LNCAP (cell line): ENCODE results near the gene LMBR1.

Source experiments
- CTCF ChIP-seq: fragments of 450-650 bp; IDR thresholded peaks from 2 replicates; pipeline ENCODE4 v1.5.1; 2017; ENCODE audit warnings: mild to moderate bottlenecking

The LMBR1 gene

DNA sequence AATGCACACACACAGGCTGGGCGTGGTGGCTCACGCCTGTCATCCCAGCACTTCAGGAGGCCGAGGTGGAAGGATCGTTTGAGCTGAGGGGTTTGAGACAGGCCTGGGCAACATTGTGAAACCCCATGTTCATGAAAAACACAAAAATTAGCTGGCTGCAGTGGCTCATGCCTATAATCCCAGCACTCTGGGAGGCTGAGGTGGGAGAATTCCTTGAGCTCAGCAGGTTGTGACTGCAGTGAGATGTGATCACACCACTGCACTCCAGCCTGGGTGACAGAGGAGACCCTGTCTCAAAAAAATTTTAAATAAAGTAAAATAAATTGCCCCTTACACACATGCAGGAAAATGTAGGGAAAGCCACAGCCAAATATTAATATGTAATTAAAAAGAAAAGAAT lies 208.3 kb downstream of the LMBR1 start:
- TF ChIP-seq CTCF = no peak

GRCh38 chr7:156684251-156684650 lies 208.7 kb downstream of the LMBR1 start:
- no peak for TF ChIP-seq CTCF

DNA sequence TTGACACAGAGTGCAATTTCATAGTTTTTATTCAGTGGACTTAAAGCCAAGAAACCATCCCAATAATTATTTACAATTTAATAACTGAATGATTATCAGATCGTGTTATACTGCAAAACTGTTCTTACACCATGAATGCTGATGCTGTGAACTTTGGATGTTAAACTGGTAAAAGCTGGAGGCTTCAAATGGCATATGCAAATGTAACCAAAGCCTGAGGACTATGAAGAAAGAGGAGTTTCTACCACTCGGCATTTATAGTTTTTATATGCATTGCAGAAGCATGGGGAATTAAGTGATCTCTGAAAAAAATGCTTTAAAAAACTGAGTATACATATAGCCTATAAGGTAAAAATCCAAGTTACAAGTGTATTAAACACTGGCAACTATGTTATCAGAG lies 210.1 kb downstream of the LMBR1 start:
- TF ChIP-seq CTCF = no peak

- no peak for TF ChIP-seq CTCF
Measured at GRCh38 chr7:156680281-156680680, 212.7 kb downstream of the LMBR1 start.

GRCh38 chr7:156677374-156678054 lies 215.5 kb downstream of the LMBR1 start:
- no peak for TF ChIP-seq CTCF

- no peak for TF ChIP-seq CTCF
Measured at GRCh38 chr7:156676263-156676662, 216.7 kb downstream of the LMBR1 start.

DNA sequence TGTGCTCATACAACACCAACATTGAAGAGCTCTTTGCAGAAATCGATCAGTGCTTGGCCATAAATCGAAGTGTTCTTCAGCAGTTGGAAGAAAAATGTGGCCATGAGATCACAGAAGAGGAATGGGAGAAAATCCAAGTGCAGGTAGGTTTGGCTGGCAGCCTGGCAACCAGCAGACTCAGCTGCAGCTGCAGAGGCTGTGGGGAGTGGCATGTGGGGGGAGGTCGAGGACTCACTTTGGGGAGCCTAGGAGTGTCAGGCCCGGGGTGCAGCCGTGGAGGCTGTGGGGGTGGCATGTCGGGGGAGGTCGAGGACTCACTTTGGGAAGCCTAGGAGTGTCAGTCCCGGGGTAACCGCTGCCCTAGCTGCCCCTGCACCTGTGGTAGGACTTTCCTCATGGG lies 217.3 kb downstream of the LMBR1 start:
- TF ChIP-seq CTCF = no peak

DNA sequence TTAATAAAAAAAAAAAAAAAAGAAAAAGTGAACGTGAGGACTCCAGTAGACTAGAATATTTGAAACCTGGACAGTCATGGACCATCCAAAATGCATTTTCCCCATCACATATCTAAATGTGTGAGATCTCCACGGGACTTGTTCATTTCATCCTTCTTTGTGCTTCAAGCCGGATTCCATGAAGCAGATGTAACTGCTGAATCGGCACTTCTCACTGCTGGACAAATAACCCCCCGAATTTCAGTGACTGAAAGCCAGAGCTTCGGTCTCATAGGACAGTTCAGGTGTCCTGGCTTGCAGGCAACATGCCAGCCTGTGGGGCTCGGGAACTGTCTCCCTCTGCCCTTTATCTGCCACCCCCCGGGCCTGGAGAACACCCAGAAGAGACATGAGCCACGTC lies 219.1 kb downstream of the LMBR1 start:
- no peak for TF ChIP-seq CTCF
